ENCODE data around the gene RNH1.

- TF ChIP-seq CTCF (IDR thresholded peaks at IDR 0.05): no peak
- TF ChIP-seq POLR2A (IDR thresholded peaks at IDR 0.05): no peak
Observed at GRCh38 chr11:515131-515530, 8.1 kb upstream of the RNH1 start.

Measured in body of pancreas (tissue), 4 donors.